Raji (cell line): Measurements from ENCODE around the gene TARS1.

Source experiments
- POLR2A ChIP-seq: IDR thresholded peaks from 2 replicates; pipeline ENCODE4 v1.6.1; 2011; ENCODE audit warnings: low read depth, low read length, control low read depth; ENCODE audit not compliant: insufficient read depth

TARS1 gene

GRCh38 chr5:33472805-33473409 is 32.1 kb downstream of the TARS1 start:
- TF ChIP-seq POLR2A, result no peak

GRCh38 chr5:33474004-33474403 is 33.2 kb downstream of the TARS1 start:
- no peak for TF ChIP-seq POLR2A

GRCh38 chr5:33474931-33475499 is 34.2 kb downstream of the TARS1 start:
- no peak for TF ChIP-seq POLR2A

- no peak for TF ChIP-seq POLR2A
Observed at GRCh38 chr5:33475706-33476105, 34.9 kb downstream of the TARS1 start.

- TF ChIP-seq POLR2A, result no peak
Observed at GRCh38 chr5:33476992-33477391, 36.2 kb downstream of the TARS1 start.

- TF ChIP-seq POLR2A, result no peak
Observed at GRCh38 chr5:33477816-33478215, 37.1 kb downstream of the TARS1 start.

- TF ChIP-seq POLR2A, result no peak
Observed at GRCh38 chr5:33479311-33479710, 38.5 kb downstream of the TARS1 start.

- no peak for TF ChIP-seq POLR2A
Observed at GRCh38 chr5:33480876-33481275, 40.1 kb downstream of the TARS1 start.

GRCh38 chr5:33482335-33482734 is 41.6 kb downstream of the TARS1 start:
- no peak for TF ChIP-seq POLR2A

- no peak for TF ChIP-seq POLR2A
Observed at GRCh38 chr5:33487236-33487635, 46.5 kb downstream of the TARS1 start.

GRCh38 chr5:33488558-33489355 is 48.0 kb downstream of the TARS1 start:
- no peak for TF ChIP-seq POLR2A

- TF ChIP-seq POLR2A, result no peak
Observed at GRCh38 chr5:33489481-33490067, 48.8 kb downstream of the TARS1 start.

- no peak for TF ChIP-seq POLR2A
Observed at GRCh38 chr5:33490071-33490665, 49.4 kb downstream of the TARS1 start.

GRCh38 chr5:33491941-33492340 is 51.2 kb downstream of the TARS1 start:
- no peak for TF ChIP-seq POLR2A

- no peak for TF ChIP-seq POLR2A
Observed at GRCh38 chr5:33494466-33494865, 53.7 kb downstream of the TARS1 start.

GRCh38 chr5:33501260-33501659 is 60.5 kb downstream of the TARS1 start:
- TF ChIP-seq POLR2A, result no peak

- no peak for TF ChIP-seq POLR2A
Observed at GRCh38 chr5:33501899-33502298, 61.1 kb downstream of the TARS1 start.
